ENCODE data around the gene STAB2.

Gene STAB2

GRCh38 chr12:103586791-103587370 lies at the start of gene STAB2:
Gene STAB2 (plus strand): TSS chr12:103587273. CDS start chr12:103587477, 204 bp downstream.
- DNase-seq (ENCODE audit: low read depth in 4 of 4, low spot score in 1 of 4): no peak

- DNase-seq (ENCODE audit: low read depth in 4 of 4, low spot score in 1 of 4): no peak
These were observed 48.7 kb upstream of the STAB2 start for GRCh38 chr12:103538397-103538796.

- DNase-seq (ENCODE audit: low read depth in 4 of 4, low spot score in 1 of 4): no peak
These were observed 46.8 kb upstream of the STAB2 start for GRCh38 chr12:103540319-103540718.

- no peak for DNase-seq (ENCODE audit: low read depth in 4 of 4, low spot score in 1 of 4)
These were observed 45.0 kb upstream of the STAB2 start for GRCh38 chr12:103542078-103542477.

- no peak for DNase-seq (ENCODE audit: low read depth in 4 of 4, low spot score in 1 of 4)
These were observed 40.1 kb upstream of the STAB2 start for GRCh38 chr12:103546959-103547358.

GRCh38 chr12:103547376-103547775 lies 39.7 kb upstream of the STAB2 start:
- DNase-seq (ENCODE audit: low read depth in 4 of 4, low spot score in 1 of 4): no peak

- DNase-seq (ENCODE audit: low read depth in 4 of 4, low spot score in 1 of 4): no peak
These were observed 39.1 kb upstream of the STAB2 start for GRCh38 chr12:103547929-103548328.

GRCh38 chr12:103548622-103549601 lies 38.2 kb upstream of the STAB2 start:
- peak; percentile 34 to 69 (median 47) for DNase-seq (ENCODE audit: low read depth in 4 of 4, low spot score in 1 of 4)

GRCh38 chr12:103556890-103557627 lies 30.0 kb upstream of the STAB2 start:
- DNase-seq (ENCODE audit: low read depth in 4 of 4, low spot score in 1 of 4): no peak

- no peak for DNase-seq (ENCODE audit: low read depth in 4 of 4, low spot score in 1 of 4)
These were observed 29.5 kb upstream of the STAB2 start for GRCh38 chr12:103557628-103558010.

GRCh38 chr12:103558879-103559278 lies 28.2 kb upstream of the STAB2 start:
- DNase-seq (ENCODE audit: low read depth in 4 of 4, low spot score in 1 of 4): no peak

GRCh38 chr12:103560604-103561101 lies 26.4 kb upstream of the STAB2 start:
- no peak for DNase-seq (ENCODE audit: low read depth in 4 of 4, low spot score in 1 of 4)

GRCh38 chr12:103561174-103561573 lies 25.9 kb upstream of the STAB2 start:
- no peak for DNase-seq (ENCODE audit: low read depth in 4 of 4, low spot score in 1 of 4)

GRCh38 chr12:103566398-103566797 lies 20.7 kb upstream of the STAB2 start:
- no peak for DNase-seq (ENCODE audit: low read depth in 4 of 4, low spot score in 1 of 4)

GRCh38 chr12:103569278-103569677 lies 17.8 kb upstream of the STAB2 start:
- DNase-seq (ENCODE audit: low read depth in 4 of 4, low spot score in 1 of 4): no peak

GRCh38 chr12:103571286-103571685 lies 15.8 kb upstream of the STAB2 start:
- no peak for DNase-seq (ENCODE audit: low read depth in 4 of 4, low spot score in 1 of 4)

GRCh38 chr12:103572312-103573045 lies 14.6 kb upstream of the STAB2 start:
- no peak for DNase-seq (ENCODE audit: low read depth in 4 of 4, low spot score in 1 of 4)

GRCh38 chr12:103573185-103573584 lies 13.9 kb upstream of the STAB2 start:
- no peak for DNase-seq (ENCODE audit: low read depth in 4 of 4, low spot score in 1 of 4)

GRCh38 chr12:103578926-103579325 lies 8.1 kb upstream of the STAB2 start:
- no peak for DNase-seq (ENCODE audit: low read depth in 4 of 4, low spot score in 1 of 4)

- DNase-seq (ENCODE audit: low read depth in 4 of 4, low spot score in 1 of 4): no peak
These were observed 7.0 kb upstream of the STAB2 start for GRCh38 chr12:103580026-103580425.

GRCh38 chr12:103583008-103583407 lies 4.1 kb upstream of the STAB2 start:
- no peak for DNase-seq (ENCODE audit: low read depth in 4 of 4, low spot score in 1 of 4)

Measured in stimulated activated CD4-positive, alpha-beta T cell treated with anti-CD3 and anti-CD28 coated beads, Interleukin-1b, Interleukin-23, amount 100 ng/mL, for 24 hours (primary cell).